OCI-LY3 (cell line): Measurements from ENCODE around the gene NUFIP2.

Experiments used
- EZH2phosphoT487 ChIP-seq: fragments of 200-600 bp; shearing (Covaris generic); IDR thresholded peaks from 2 replicates; pipeline ENCODE4 v1.6.1; 2018; ENCODE audit warnings: antibody characterized with exemption, mixed run types, low read depth
- TF ChIP-seq, protein P1 (sequence below): fragments of 200-600, 300-600 bp; sonication (generic); IDR thresholded peaks from 2 replicates; pipeline ENCODE4 v1.5.1; 2014; ENCODE audit warnings: antibody characterized with exemption, low read length, low read depth

DNA sequence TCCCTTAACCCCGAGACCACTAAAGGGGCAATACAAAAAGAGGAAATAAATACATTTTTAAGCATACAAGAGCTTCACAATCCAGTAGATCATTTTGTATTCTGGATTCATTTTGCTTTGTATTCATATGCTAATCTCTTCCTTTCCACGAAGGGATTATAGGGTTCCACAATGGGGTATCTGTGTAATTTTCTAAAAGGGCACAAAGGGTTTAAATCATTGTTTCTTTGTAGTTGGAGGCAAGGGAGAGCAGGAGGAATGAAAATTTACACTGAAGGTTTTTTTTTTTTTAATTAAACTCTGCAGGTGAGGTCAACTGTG, 592 bp upstream of the NUFIP2 start:
- TF ChIP-seq, protein P1, sequence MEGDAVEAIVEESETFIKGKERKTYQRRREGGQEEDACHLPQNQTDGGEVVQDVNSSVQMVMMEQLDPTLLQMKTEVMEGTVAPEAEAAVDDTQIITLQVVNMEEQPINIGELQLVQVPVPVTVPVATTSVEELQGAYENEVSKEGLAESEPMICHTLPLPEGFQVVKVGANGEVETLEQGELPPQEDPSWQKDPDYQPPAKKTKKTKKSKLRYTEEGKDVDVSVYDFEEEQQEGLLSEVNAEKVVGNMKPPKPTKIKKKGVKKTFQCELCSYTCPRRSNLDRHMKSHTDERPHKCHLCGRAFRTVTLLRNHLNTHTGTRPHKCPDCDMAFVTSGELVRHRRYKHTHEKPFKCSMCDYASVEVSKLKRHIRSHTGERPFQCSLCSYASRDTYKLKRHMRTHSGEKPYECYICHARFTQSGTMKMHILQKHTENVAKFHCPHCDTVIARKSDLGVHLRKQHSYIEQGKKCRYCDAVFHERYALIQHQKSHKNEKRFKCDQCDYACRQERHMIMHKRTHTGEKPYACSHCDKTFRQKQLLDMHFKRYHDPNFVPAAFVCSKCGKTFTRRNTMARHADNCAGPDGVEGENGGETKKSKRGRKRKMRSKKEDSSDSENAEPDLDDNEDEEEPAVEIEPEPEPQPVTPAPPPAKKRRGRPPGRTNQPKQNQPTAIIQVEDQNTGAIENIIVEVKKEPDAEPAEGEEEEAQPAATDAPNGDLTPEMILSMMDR, result no peak
- TF ChIP-seq EZH2phosphoT487, result no peak
